AG09309 (cell line): ENCODE data around the gene ABTB1.

Experiments
- DNase-seq: peaks from one replicate; pipeline ENCODE4 v3.0.0-alpha.2; 2010; ENCODE audit warnings: low read depth
- H3K4me3 ChIP-seq: 2 replicates; pipeline ENCODE4 v1.5.1; 2011; ENCODE audit warnings: mild to moderate bottlenecking, low read depth, low read length, moderate library complexity; ENCODE audit not compliant: control insufficient read depth
- TF ChIP-seq, protein P1 (sequence below): IDR thresholded peaks from 2 replicates; pipeline ENCODE4 v1.5.1; 2011; ENCODE audit warnings: mild to moderate bottlenecking, low read depth, low read length, inconsistent platforms; ENCODE audit not compliant: insufficient read depth, control insufficient read depth; ENCODE audit errors: missing control alignments

The ABTB1 gene

GRCh38 chr3:127690106-127690505 is 17.4 kb downstream of the ABTB1 start:
- no peak for DNase-seq
- no peak overlapping the region for H3K4me3 ChIP-seq
- TF ChIP-seq, protein P1, sequence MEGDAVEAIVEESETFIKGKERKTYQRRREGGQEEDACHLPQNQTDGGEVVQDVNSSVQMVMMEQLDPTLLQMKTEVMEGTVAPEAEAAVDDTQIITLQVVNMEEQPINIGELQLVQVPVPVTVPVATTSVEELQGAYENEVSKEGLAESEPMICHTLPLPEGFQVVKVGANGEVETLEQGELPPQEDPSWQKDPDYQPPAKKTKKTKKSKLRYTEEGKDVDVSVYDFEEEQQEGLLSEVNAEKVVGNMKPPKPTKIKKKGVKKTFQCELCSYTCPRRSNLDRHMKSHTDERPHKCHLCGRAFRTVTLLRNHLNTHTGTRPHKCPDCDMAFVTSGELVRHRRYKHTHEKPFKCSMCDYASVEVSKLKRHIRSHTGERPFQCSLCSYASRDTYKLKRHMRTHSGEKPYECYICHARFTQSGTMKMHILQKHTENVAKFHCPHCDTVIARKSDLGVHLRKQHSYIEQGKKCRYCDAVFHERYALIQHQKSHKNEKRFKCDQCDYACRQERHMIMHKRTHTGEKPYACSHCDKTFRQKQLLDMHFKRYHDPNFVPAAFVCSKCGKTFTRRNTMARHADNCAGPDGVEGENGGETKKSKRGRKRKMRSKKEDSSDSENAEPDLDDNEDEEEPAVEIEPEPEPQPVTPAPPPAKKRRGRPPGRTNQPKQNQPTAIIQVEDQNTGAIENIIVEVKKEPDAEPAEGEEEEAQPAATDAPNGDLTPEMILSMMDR: no peak

DNA sequence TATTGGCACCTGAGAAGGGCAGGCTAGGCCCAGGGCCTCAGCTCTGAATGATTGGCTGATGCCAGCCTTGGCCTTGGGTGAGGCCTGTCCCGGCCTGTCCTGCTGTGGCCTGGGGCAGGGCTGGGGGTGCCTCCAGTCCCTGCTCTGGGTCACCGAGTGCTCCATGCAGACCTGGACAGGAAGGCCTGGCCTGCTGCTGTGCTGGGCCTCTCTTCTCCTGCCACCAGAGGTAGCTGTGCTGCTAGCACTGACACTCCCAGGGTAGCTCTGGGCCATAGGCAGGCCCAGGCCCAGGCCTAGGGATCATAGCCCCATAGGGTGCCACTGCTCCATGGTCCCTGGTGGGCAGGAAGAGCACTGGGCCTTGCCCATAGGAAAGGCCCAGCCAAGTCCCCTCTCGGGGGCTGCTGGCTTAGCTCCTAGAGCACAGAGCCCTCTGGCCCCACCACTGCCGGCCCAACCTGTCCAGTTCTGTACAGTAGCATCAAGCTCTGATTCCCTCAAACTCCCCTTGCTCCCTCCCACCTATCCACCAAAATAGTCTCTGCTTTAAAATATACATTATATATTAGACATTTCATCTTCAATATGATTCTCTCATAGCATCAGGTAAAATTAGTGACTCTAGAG is 18.2 kb downstream of the ABTB1 start:
- no peak for DNase-seq
- H3K4me3 ChIP-seq: no peak overlapping the region
- TF ChIP-seq, protein P1: peak; percentile 87

DNA sequence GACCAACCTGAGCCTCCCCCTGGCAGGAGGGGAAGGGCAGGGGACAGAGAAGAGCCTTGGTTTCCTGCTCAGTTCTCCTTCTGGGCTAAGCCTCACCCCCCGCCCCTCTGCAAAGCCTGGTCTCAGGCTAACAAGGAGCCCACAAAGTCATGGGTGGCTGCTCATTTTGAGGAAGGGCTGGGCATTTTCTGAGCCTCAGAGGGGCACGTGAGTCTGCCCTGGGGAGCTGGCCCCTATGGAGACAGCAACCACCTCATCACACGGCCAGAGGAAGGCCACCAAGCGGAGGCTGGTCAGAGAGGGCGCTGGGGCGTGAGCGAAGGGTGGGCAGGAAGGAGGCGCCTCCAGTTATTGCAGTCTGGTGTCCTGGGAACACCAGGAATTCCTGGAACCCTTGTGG is 18.7 kb downstream of the ABTB1 start:
- DNase-seq: no peak
- TF ChIP-seq, protein P1: no peak
- no peak overlapping the region for H3K4me3 ChIP-seq

GRCh38 chr3:127691974-127692373 is 19.2 kb downstream of the ABTB1 start:
- H3K4me3 ChIP-seq: no peak overlapping the region
- TF ChIP-seq, protein P1: no peak
- no peak for DNase-seq

- H3K4me3 ChIP-seq: no peak overlapping the region
- TF ChIP-seq, protein P1: no peak
- no peak for DNase-seq
Observed at GRCh38 chr3:127692501-127693335, 20.0 kb downstream of the ABTB1 start.

- TF ChIP-seq, protein P1: no peak
- no peak for DNase-seq
- no peak overlapping the region for H3K4me3 ChIP-seq
Observed at GRCh38 chr3:127693336-127693843, 20.6 kb downstream of the ABTB1 start.
